HG02970 (cell line): ENCODE results near the gene PROKR1.
"Not testable (repeated sequence)": the region's sequence is repeated elsewhere in the genome, so short reads cannot be mapped to it uniquely, and the experiment has no call there.

ENCODE experiments used
- ATAC-seq: cut with Tn5 transposase; IDR thresholded peaks from one replicate; pipeline ENCODE4 v1.9.1; 2021; ENCODE audit warnings: mild to moderate bottlenecking, moderate library complexity, moderate number of reproducible peaks; ENCODE audit not compliant: unreplicated experiment, low FRiP score

The PROKR1 gene

GRCh38 chr2:68643011-68643873 is at the start of gene PROKR1:
Gene PROKR1 (plus strand): TSS chr2:68643579. CDS start chr2:68645822, 2,243 bp downstream.
- ATAC-seq, result no peak

GRCh38 chr2:68594041-68594440 is 49.3 kb upstream of the PROKR1 start:
- ATAC-seq, result no peak

- no peak for ATAC-seq
Observed at GRCh38 chr2:68594674-68595492, 48.5 kb upstream of the PROKR1 start.

GRCh38 chr2:68595493-68595785 is 47.9 kb upstream of the PROKR1 start:
- not testable (repeated sequence) for ATAC-seq

GRCh38 chr2:68600495-68600894 is 42.9 kb upstream of the PROKR1 start:
- ATAC-seq, result not testable (repeated sequence)

- no peak for ATAC-seq
Observed at GRCh38 chr2:68603059-68603458, 40.3 kb upstream of the PROKR1 start.

- no peak for ATAC-seq
Observed at GRCh38 chr2:68604077-68604476, 39.3 kb upstream of the PROKR1 start.

- no peak for ATAC-seq
Observed at GRCh38 chr2:68605939-68606338, 37.4 kb upstream of the PROKR1 start.

- no peak for ATAC-seq
Observed at GRCh38 chr2:68606759-68607158, 36.6 kb upstream of the PROKR1 start.

- no peak for ATAC-seq
Observed at GRCh38 chr2:68607837-68608236, 35.5 kb upstream of the PROKR1 start.

- ATAC-seq, result no peak
Observed at GRCh38 chr2:68612765-68613519, 30.4 kb upstream of the PROKR1 start.

- ATAC-seq, result no peak
Observed at GRCh38 chr2:68620772-68621171, 22.6 kb upstream of the PROKR1 start.

- ATAC-seq, result no peak
Observed at GRCh38 chr2:68623820-68624219, 19.6 kb upstream of the PROKR1 start.

- ATAC-seq, result no peak
Observed at GRCh38 chr2:68627615-68628014, 15.8 kb upstream of the PROKR1 start.

GRCh38 chr2:68632021-68632420 is 11.4 kb upstream of the PROKR1 start:
- ATAC-seq, result no peak

- ATAC-seq, result no peak
Observed at GRCh38 chr2:68637047-68637446, 6.3 kb upstream of the PROKR1 start.

GRCh38 chr2:68643874-68644485 is 601 bp downstream of the PROKR1 start:
- ATAC-seq, result no peak

- no peak for ATAC-seq
Observed at GRCh38 chr2:68645523-68645922, 2.1 kb downstream of the PROKR1 start.

GRCh38 chr2:68646303-68646702 is 2.9 kb downstream of the PROKR1 start:
- ATAC-seq, result no peak

GRCh38 chr2:68650645-68651044 is 7.3 kb downstream of the PROKR1 start:
- ATAC-seq, result no peak

- no peak for ATAC-seq
Observed at GRCh38 chr2:68653034-68653433, 9.7 kb downstream of the PROKR1 start.
